HG02938 (cell line): ENCODE measurements around the gene CRYGC.
A peak's percentile ranks its signal among the peaks of the same experiment; 100 is the strongest.

Experiments
- ATAC-seq: cut with Tn5 transposase; IDR thresholded peaks from one replicate; pipeline ENCODE4 v1.9.1; 2021; ENCODE audit warnings: mild to moderate bottlenecking, moderate library complexity; ENCODE audit not compliant: unreplicated experiment

CRYGC gene, protein sequence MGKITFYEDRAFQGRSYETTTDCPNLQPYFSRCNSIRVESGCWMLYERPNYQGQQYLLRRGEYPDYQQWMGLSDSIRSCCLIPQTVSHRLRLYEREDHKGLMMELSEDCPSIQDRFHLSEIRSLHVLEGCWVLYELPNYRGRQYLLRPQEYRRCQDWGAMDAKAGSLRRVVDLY

DNA sequence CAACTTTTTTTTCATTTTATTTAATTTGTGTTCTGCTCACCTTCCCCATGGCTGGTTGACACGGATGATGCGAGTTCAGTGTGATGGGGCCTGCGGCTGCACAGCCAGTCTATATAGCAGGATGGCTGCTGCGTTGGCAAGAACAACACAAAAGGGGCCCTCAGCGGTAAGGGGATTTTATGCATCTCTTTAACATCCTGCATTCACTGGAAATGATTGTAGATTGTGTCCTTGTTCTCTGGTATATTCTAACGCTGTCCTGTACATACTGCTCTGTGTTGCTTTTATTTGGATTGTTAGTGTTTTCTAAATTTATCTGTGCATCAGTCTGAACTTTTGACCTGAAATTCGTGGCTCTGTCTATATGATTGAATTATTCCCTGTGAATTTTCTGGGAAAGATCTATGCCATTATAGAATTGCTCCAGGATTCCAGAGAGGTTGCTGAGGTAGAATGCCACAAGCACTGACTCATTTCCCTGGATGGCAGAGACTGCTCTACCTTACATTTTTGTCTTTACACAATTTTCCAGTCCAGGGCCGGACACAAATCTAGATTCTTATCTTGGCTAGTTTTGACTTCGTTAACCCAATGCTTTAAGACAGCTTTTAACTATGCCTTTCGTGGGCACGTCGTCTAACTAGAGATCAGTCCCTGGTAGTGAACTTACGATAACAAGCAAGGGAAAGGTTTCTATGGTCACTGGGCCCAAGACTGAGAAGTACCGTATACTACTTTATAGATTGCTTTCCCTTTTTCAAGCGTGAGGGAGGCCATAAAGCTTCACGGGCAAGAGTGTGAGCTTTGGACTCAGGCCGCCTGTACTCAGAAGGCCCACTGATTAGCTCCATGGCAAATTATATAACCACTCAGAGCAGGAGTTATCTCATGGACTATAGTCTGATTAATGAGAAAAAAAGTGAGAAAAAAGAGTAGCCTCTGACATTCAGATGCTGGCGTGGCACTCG, at the start of gene CRYGC:
Gene CRYGC, minus strand, starts transcription at position 85 of the 968 bp plus-strand sequence. Its CDS starts 36 bp downstream, at position 49.
- no peak for ATAC-seq

DNA sequence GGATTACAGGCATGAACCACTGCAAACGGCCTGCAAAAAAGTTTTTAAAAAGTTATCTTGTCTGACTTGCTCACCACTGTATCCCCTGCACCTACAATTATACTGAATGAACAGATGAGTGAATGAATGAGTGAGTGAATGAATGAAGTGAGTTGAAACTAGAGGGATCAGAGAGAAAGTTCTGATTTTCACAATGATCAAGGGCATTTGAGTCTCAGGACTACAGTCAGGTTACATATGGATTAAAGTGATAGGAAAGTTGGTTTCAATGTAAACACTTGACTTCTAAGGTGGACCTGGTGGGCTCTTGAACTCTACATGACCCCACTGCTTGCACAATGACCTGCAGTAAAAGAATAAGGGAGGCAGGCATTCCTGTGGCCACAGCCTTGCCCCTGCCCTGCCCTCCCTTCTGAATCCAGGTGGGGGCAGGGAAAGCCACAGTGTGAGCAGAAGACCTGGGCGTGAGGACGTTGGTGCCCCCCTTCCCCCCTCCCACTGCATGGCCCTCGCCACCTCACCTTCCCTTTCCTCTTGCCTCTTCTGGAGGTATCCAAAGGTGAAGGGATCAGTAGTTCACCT, 49.5 kb upstream of the CRYGC start:
- ATAC-seq, result no peak

DNA sequence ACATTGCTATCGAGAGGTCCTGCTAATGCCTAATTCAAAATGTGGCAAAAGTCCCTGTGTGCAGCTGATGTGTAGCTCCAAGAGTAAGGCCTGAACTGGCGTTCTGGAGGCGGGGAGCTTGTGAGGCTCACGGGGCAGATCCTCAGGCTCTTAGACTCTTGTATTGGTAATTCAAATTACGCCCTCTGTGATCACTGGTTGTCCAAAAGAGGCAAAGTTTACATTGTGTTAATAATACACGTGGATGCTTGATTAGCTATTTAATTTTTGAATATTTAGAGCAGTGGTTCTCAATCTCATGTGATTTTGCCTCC, 46.2 kb upstream of the CRYGC start:
- no peak for ATAC-seq

DNA sequence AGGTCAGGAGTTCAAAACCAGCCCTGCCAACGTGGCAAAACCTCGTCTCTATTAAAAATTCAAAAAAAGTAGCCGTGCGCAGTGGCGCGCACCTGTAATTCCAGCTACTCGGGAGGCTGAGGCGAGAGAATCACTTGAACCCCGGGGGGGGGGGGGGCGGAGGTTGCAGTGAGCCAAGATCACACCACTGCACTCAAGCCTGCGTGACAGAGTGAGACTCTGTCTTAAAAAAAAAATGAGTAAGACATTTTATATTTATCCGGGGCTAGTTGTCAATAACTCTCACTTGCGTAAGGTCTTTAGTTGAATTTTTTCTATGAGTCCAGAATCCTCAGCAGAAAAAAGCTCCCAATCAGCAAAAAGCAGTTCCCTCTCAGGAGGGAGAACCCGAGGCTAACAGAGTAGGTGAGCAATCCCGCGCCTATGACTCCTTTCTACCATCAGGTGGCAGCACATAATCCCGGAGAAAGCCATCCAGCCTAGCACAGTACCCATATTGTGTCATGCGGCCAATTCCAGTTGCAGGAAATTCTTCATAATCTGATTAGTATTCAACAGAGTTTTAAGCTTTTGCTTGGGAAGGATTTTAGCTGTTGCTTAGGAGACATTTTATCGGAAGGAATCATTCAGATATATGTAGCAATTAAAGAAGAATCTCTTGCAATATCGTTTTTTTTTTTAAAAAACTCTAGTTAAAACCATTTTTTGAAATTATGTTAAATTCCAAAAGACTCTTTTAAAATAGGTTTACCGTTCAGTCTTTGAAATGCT, 45.6 kb upstream of the CRYGC start:
- peak; percentile 100 for ATAC-seq

DNA sequence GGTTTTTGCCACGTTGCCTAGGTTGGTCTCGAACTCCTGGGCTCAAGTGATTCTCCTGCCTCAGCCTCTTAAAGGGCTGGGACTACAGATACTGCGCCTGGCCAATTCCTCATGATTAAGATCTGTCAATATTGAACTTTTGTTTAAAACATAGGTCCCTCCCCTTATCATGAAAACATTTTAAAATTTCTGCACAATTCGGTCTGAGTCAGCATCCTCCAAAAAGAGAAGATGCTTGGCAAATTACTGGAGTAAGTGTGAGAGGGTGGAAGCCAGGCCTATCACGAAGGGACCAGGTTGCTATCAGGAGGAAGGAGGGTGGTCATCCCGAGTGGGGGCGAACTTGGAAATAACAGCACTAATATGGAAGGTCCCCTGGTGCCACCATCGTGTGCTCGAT, 44.5 kb upstream of the CRYGC start:
- no peak for ATAC-seq

DNA sequence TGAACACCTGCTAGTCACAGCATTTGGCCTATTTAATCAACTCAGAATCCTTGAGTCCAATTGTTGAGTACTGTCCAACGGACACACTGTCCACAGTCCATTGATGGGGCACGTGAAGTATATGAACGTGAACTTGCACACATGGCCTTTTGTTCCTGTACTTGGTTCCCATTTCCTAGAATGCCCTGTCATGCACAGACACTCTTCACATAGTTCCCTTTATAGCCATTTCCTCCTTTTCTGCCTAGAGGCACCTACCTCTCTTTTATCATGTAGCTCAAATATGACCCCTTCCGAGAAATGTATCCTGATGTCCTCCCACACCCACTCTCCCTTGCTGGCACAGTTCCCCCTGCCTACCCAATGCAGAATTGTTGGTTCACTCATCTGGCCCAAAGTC, 42.5 kb upstream of the CRYGC start:
- ATAC-seq, result no peak

DNA sequence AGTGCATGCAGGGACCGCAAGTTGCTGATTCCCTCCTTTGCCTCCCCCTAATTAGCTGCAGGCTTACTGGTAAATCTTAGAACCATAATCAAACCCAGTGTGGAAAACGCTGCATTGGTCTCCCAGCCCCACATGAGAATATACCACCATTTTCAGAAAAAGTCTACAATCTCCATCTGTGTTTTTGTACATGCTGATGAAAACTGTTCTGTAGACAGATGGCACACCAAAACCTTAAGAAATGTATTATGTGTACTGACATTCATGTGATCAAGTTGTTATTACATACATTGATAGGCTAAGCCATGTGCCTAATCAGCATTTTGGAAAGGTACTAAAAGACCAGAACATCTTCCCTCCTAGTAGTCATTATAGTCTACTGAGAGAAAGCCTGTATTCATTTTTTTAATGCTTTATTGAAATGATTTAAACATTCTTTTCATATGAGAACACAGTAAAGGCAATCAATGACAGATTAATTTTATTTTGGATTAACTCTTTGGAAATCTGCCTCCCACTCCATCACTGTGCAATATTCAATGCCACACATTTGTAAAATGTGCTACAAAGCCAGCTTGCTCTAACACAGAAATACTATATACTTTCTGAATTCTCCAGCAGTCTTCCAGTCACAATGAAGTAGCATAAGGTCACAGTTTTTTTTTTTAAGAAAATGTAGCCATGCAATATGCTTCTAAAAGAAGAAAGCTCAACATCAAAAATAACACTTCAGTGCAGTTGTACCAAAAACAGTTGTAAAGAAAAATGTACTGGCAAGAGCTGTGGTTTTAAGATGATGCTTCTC, 35.5 kb upstream of the CRYGC start:
- ATAC-seq, result no peak

DNA sequence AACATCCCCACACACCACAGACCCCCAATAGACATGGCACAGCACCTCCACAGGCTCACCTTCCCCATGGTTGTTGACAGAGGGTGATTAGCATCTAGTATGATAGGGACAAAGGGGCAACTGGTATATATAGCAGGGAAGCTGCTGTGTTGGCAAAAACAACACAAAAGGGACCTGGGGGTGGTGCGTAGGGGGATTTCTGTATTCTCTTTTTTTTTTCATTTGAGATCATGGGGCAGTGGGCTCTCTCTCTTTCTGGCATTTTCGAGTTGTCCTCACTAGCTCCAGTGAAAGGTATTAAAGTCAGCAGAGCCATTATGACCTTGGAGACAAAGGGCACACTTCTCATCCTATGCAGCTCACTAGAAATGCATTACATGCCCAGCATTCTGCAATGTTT, 33.9 kb upstream of the CRYGC start, which contains the start of gene CRYGA:
Gene CRYGA, minus strand, starts transcription at position 101 of the 400 bp plus-strand sequence. Its CDS starts 33 bp downstream, at position 68.
- ATAC-seq, result no peak

DNA sequence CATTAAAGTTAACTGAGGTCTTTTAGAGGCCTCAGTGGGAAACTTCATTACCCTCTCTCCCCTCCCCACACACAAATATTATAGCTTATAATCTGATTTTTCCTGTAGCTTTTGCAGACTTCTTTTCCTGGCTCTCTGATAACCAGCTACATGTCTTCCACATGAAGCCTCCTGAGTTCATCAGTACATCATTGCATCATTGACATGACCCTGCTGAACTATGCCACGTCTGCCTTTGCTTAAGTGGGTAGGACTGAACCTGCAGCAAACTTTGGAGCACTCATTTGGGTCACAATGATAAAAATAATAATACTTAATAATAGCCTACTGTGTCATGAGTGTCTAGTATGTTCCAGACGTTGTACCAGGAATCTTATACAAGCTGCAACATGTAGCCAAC, 26.8 kb upstream of the CRYGC start:
- ATAC-seq, result no peak

DNA sequence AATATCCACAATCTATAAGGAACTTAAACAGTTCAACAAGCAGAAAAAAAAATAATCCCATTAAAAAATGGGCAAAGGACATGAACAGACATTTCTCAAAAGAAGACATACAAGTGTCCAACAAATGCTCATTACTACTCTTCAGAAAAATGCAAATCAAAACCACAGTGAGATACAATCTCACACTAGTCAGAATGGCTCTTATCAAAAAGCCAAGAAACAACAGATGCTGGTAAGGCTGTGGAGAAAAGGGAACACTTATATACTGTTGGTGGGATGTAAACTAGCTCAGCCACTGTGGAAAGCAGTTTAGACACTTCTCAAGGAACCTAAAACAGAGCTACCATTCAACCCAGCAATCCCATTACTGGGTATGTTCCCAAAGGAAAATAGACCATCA, 23.5 kb upstream of the CRYGC start:
- no peak for ATAC-seq

DNA sequence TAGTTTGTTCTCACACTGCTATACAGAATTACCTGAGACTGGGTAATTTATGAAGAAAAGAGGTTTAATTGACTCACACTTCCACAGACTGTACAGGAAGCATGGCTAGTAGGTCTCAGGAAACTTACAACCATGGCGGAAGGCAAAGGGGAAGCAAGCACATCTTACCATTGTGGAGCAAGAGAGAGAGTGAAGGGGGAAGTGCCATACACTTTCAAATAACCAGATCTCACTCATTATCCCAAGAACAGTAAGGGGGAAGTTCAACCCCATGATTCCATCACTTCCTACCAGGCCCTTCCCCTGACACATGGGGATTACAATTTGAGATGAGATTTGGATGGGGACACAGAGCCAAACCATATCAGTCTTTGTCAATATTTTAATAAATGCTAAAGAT, 21.3 kb upstream of the CRYGC start:
- no peak for ATAC-seq

DNA sequence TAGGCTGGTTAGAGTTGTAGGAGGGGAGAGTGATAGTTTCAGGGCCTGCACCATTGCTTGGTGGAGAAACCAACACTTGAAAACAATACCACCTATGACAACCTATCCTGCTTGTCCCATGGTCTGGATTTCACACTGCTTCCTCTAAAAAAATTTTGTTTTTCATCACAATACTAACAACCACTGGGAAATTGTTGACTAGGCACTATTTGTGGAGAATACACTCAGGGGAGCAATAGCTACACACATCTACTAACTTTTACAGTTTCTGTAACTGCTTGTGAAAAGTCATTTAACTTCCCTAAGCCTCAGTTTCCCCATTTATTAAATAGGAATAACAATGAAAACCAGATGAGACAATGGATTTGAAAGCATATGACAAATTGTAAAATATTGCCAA, 20.5 kb upstream of the CRYGC start:
- no peak for ATAC-seq

DNA sequence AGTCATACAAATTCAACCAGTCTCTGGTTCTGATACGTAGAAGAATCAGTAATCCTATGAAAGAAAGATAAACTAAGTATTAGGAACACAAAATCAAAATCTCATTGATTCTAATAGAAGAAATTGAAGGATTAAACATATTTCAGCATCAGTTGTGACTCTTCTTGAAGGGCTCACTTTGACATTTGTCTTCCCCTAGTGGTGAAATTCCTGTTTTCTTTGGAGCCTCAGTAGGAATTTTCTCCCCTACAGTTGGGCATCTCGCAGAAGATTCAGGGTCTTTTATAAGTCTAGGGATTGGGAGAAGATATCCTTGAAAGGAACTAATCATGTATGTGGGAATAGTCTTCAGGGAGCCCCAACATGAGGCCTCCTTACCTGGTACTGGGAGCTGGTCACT, 19.2 kb upstream of the CRYGC start:
- no peak for ATAC-seq

DNA sequence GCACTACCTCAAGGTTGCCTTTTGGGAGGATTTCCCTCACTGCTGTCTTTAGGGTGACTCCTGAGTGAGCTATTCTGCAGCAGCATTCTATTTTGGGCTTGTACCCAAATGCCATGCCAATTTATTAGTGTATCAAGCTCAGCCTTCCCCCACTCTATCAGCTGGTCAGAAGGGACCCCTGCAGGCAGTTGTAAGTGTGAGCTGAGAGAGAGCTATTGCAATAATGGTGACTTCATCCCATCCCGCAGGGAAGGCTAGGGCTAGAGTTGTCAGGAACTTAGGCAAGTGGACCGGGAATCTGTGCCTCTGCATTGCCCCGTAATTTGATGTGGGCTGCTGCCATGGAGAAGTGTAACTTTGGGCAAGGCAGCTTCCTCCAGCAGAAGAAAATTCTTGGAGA, 18.1 kb upstream of the CRYGC start:
- ATAC-seq, result no peak

DNA sequence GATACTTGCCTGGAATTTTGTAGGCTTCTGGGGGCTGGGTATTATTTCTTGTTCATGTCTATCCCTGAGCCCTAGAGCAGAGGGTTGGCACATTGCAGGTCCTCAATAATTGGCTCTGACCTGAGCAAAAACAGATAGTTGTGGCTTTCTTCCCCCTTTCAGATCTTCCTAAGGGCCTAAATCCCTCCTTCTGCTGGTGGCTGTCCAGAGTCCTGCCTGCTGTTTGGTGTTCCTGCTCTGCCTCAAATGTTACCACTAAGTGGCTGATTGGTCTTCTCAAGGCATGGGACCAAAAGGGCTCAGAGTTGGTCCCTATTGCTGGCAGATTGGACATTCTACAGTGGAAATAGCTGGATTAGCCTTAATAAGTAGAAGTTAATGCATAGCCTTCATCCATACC, 17.4 kb upstream of the CRYGC start:
- no peak for ATAC-seq

DNA sequence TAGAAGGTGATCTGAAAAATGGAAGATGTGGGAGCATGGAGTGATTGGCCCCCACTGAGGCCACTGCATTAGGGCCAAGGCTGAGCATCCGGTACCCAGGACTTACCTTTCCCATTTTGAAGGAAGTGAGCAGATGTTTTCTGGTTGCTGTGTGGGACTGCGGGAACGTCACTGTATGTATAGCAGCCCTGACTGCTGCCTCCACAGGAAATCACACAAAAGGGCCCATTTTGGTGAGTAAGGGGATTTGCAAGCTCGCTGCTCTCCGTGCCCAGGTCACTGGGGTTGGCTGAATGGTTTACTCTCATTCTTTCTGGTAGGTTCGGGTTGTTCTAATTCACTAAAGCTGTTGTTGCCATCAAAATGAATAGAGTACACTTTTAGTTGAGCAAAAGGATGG, 16.4 kb upstream of the CRYGC start, which contains the start of gene CRYGB:
Gene CRYGB, minus strand, starts transcription at position 153 of the 400 bp plus-strand sequence. Its CDS starts 38 bp downstream, at position 115.
- ATAC-seq, result no peak

DNA sequence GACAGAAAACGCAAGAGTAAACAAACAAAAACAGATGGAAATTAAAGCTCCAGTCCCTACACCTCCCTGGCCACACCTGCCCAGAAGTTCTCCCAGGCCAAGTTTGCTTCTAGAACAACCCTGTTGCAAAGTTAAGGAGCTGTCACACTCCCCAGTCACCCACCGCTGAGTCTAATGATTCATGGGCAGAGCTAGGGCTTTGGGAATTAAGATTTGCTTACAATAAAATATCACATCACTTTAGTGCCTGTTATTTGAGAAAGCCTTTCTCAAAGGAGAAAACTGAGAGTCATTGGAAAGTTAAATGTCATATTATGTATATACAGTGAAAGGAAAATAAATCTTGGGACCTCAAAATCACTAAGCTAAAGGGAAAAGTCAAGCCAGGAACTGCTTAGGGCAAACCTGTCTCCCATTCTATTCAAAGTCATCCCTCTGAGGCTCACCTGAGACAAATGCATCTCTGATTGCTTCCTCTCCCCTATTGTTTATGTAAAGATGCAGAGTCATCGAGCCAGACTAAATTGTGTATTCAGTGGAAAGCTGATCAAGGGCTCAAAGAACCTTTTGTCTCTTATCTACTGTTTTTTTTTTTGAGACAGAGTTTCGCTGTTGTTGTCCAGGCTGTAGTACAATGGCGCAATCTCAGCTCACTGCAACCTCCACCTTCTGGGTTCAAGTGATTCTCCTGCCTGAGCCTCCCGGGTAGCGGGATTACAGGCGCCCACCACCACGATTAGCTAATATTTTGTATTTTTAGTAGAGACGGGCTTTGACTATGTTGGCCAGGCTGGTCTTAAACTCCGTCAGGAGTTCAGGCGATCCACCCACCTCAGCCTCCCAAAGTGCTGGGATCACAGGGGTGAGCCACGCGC, 13.5 kb upstream of the CRYGC start:
- no peak for ATAC-seq

DNA sequence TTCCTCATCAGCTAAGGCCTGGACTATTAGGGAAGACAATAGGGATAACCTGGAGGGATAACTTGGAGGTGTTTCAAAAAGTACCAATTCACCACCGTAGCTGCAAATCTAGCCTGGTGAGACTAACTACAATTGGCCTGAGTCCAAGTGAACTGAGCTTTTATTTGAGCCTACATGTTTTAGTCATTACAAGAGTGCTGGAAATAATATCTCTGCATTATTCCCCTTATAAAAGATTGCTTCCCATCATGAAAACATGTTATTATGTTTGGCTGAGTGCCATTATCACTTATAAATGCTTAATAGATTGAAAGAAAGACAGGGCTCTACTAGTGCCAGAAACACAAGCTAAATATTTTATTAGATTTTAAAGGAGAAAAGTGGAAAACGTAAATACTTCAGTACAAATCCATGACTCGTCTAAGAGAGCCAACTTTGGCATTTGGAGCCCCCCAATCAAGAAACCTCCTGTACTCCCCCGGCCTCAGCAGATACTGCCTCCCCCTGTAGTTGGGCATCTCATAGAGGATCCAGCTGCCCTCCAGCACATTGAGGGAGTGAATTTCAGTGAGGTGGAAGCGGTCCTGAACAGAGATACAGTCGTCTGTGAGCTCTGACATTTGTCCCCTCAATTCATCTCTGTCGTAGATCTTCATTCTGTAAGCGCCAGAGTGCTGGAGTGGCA, 12.8 kb upstream of the CRYGC start:
- no peak for ATAC-seq

DNA sequence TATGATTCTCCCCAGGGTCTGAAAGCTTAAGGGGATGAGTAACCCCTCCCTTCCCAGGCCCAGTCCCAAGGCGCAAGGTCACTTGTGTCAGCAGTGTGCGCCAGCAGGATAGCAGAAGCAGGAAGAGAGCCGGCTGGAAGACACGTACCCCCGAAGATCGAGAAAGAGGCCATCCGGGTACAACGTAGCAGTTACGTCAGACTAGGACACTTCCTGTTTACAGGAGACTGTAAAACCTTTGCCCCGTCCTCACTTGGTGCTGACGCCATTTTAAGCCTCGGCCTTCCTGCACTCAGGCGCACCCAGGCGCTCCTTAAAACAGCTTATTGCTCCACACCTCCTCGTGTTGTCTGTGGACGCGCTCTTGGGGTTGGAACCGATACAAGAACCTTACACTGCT, 9.8 kb upstream of the CRYGC start:
- ATAC-seq, result no peak
